HepG2 (cell line): Measurements from ENCODE around the gene SLC34A3. TPM values are rescaled to one million over a fixed set of nuclear protein-coding genes. Genes with fewer than 3 reads are reported as not detected.

Source experiments
- ATAC-seq: fragments of 200-7000 bp; cut with Tn5 transposase; 3 replicates; pipeline ENCODE4 v1.9.1; 2020; ENCODE audit warnings: mild to moderate bottlenecking, moderate library complexity
- BruUV-seq: library from RNA; stranded (reverse); fragments of 400-500 nt; replicated peaks from 2 replicates; lab custom pipeline; 2021; lab: Mats Ljungman, UMichigan
- CTCF ChIA-PET: fragments of 300-600 bp; formaldehyde crosslinking; extraction: SDS; loops from one replicate; lab custom pipeline; 2021; ENCODE audit warnings: low total read pairs, inconsistent platforms, low intra/inter-chr PET ratio; lab: Yijun Ruan, JAX
- POLR2A ChIA-PET: fragments of 350-600 bp; sonication (Branson Sonifier 250); formaldehyde crosslinking; loops from one replicate; lab custom pipeline; 2020; ENCODE audit warnings: antibody characterized with exemption, inconsistent platforms; lab: Yijun Ruan, JAX
- DNase-seq: peaks from one replicate; pipeline ENCODE4 v3.0.0-alpha.2; 2015; ENCODE audit warnings: low spot score
- FAIRE-seq: peaks from 3 replicates; lab custom pipeline; 2011; peaks lifted over from hg19 to GRCh38; lab: Jason Lieb, UNC
- H2AFZ ChIP-seq: one replicate; pipeline ENCODE4 v1.6.1; 2011; ENCODE audit warnings: low read length, inconsistent platforms
- H3K27ac ChIP-seq: fragments of 300-600 bp; 3 replicates; pipeline ENCODE4 v1.8.0; 2011; ENCODE audit warnings: mixed run types, mild to moderate bottlenecking, mixed read lengths, low read length, inconsistent platforms; ENCODE audit not compliant: insufficient read depth; ENCODE audit errors: extremely low read length
- H3K27me3 ChIP-seq, 2 experiments: fragments of 200-600 bp in 1 of 2; 2 replicates in 1 of 2; 3 replicates in 1 of 2; pipeline versions ENCODE4 v1.6.0 to v1.8.0; 2011; ENCODE audit warnings: low read length in 2 of 2, mild to moderate bottlenecking in 2 of 2, moderate library complexity in 2 of 2, inconsistent platforms in 1 of 2; ENCODE audit not compliant: insufficient read depth in 2 of 2, control insufficient read depth in 1 of 2
- H3K36me3 ChIP-seq, 2 experiments: fragments of 200-600 bp in 1 of 2; replicated peaks in 1 of 2; 2 replicates in 1 of 2; 3 replicates in 1 of 2; pipeline versions ENCODE4 v1.5.1 to v1.8.0; 2011; ENCODE audit warnings: low read length in 2 of 2, inconsistent platforms in 1 of 2; ENCODE audit not compliant: insufficient read depth in 2 of 2, control insufficient read depth in 1 of 2
- H3K4me1 ChIP-seq: 2 replicates; pipeline ENCODE4 v1.5.1; 2012; ENCODE audit warnings: low read length, inconsistent platforms; ENCODE audit not compliant: insufficient read depth
- H3K4me2 ChIP-seq: 2 replicates; pipeline ENCODE4 v1.6.0; 2011; ENCODE audit warnings: low read depth, low read length, inconsistent platforms
- H3K4me3 ChIP-seq, 3 experiments: fragments of 200-600 bp in 1 of 3; sonication (generic), shearing (Covaris generic) in 1 of 3; replicated peaks in 1 of 3; 2 replicates each; pipeline ENCODE4 v1.5.1; 2011 to 2016; ENCODE audit warnings: low read length in 3 of 3, inconsistent platforms in 2 of 3, low read depth in 2 of 3, mild to moderate bottlenecking in 2 of 3, control low read depth in 1 of 3, mixed read lengths in 1 of 3; ENCODE audit not compliant: insufficient read depth in 1 of 3
- H3K79me2 ChIP-seq: one replicate; pipeline ENCODE4 v1.6.1; 2011; ENCODE audit warnings: low read length, inconsistent platforms; ENCODE audit not compliant: insufficient read depth
- H3K9ac ChIP-seq: 2 replicates; pipeline ENCODE4 v1.6.0; 2011; ENCODE audit warnings: mild to moderate bottlenecking, low read depth, low read length, inconsistent platforms; ENCODE audit not compliant: insufficient read depth
- H3K9me3 ChIP-seq: 2 replicates; pipeline ENCODE4 v1.5.1; 2012; ENCODE audit warnings: mild to moderate bottlenecking, low read length
- H4K20me1 ChIP-seq: 2 replicates; pipeline ENCODE4 v1.6.0; 2011; ENCODE audit warnings: inconsistent platforms, mild to moderate bottlenecking, low read length, moderate library complexity; ENCODE audit not compliant: insufficient read depth
- MAFK ChIP-seq, 2 experiments: IDR thresholded peaks in 1 of 2; conservative IDR thresholded peaks in 1 of 2; 2 replicates each; pipeline ENCODE4 v1.6.1; 2011; ENCODE audit warnings: improper control_type of control experiment in 2 of 2, low read length in 2 of 2
- RBFOX2 ChIP-seq: fragments of 200-400 bp; formaldehyde crosslinking; IDR thresholded peaks from 2 replicates; pipeline ENCODE4 v1.6.1; 2017; ENCODE audit warnings: low read depth, mild to moderate bottlenecking, low read length
- ZNF383 ChIP-seq: sonication (generic); formaldehyde crosslinking; IDR thresholded peaks from 2 replicates; pipeline ENCODE4 v1.4.0; 2020; ENCODE audit warnings: missing genetic modification reagents, mild to moderate bottlenecking, borderline replicate concordance
- ZNF772 ChIP-seq: sonication (generic); formaldehyde crosslinking; IDR thresholded peaks from 2 replicates; pipeline ENCODE4 v1.5.0; 2020; ENCODE audit warnings: mild to moderate bottlenecking, missing genetic modification reagents
- ZNF850 ChIP-seq: sonication (generic); formaldehyde crosslinking; conservative IDR thresholded peaks from 2 replicates; pipeline ENCODE4 v1.9.0; 2021; ENCODE audit warnings: mild to moderate bottlenecking, missing genetic modification reagents
- WGBS: methylation state at CpG from one replicate; pipeline ENCODE4 v1.1.6; 2017; ENCODE audit warnings: low lambda C conversion rate; 5-methylcytosine and 5-hydroxymethylcytosine counted together
- in situ Hi-C: cut with HindIII; loops from 2 replicates; pipeline ENCODE4 v1.10.0; 2017; ENCODE audit warnings: low pct_unique_long_range_greater_than_20kb; ENCODE audit not compliant: extremely low pct_ligation_motif_present
- intact Hi-C: fragments of 100-400 bp; cut with micrococcal nuclease; formaldehyde crosslinking; loops from one replicate; pipeline ENCODE4 v1.10.0; 2022; ENCODE audit not compliant: unreplicated experiment
- polyA plus RNA-seq, 8 experiments: library from polyadenylated mRNA; depleted of rRNA in 3 of 8; stranded (reverse) in 7 of 8; unstranded in 1 of 8; fragments of >200 nt; fragmentation: Illumina TruSeq in 4 of 8; extraction: Trizol in 4 of 8; gene quantifications; 2 replicates each; pipeline versions ENCODE4 v1.2.1 to v1.2.3, GENCODE V29; 2011 to 2016; ENCODE audit warnings: low read depth in 4 of 8, missing spikeins in 1 of 8, mixed read lengths in 1 of 8; ENCODE audit not compliant: insufficient read depth in 1 of 8
- total RNA-seq, 5 experiments: library from RNA; depleted of rRNA; stranded (reverse); fragments of >200 nt; fragmentation: Illumina TruSeq; extraction: Trizol; gene quantifications; 2 replicates each; pipeline ENCODE4 v1.2.3, GENCODE V29; 2016; ENCODE audit warnings: low read depth in 1 of 5
- TF ChIP-seq, protein P1 (sequence below): IDR thresholded peaks from 2 replicates; pipeline ENCODE4 v1.6.1; 2018; ENCODE audit warnings: missing genetic modification reagents, mild to moderate bottlenecking, missing compliant biosample characterization
- TF ChIP-seq, protein P2 (sequence below): sonication (generic); formaldehyde crosslinking; IDR thresholded peaks from 2 replicates; pipeline ENCODE4 v1.4.0; 2020; ENCODE audit warnings: mild to moderate bottlenecking, missing genetic modification reagents

SLC34A3 gene
- total and polyA plus RNA-seq, 2 of the 13 experiments (the other 11 are each of a cell fraction or from before 2014, with no cell fraction given): 0.07 to 1.0 TPM

DNA sequence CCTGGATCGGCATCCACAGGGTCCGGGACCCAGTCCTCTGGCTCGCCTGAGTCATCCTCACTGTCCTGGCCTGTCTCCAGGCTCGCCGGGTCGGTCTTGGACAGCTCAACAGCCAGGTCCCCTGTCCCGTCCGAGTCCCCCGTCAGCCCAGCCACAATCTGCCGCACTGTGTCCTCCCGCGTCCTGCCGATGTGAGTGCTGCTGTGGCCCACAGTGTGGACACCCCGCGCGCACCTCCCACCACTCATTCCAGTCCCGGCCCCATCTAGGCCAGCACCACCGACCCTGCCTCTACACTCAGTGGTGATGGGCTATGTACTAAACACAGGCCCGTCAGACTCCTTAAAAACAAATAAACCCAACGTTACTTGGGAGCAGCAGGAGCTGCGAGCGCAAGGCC, 49.0 kb upstream of the SLC34A3 start (continued):
- TF ChIP-seq, protein P1, sequence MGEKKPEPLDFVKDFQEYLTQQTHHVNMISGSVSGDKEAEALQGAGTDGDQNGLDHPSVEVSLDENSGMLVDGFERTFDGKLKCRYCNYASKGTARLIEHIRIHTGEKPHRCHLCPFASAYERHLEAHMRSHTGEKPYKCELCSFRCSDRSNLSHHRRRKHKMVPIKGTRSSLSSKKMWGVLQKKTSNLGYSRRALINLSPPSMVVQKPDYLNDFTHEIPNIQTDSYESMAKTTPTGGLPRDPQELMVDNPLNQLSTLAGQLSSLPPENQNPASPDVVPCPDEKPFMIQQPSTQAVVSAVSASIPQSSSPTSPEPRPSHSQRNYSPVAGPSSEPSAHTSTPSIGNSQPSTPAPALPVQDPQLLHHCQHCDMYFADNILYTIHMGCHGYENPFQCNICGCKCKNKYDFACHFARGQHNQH (CRISPR knock-in tag): no peak
- TF ChIP-seq ZNF772 (CRISPR knock-in tag) (no peak), MAFK (conservative IDR thresholded peaks at IDR 0.05 in 1 of 2, IDR thresholded peaks at IDR 0.05 in 1 of 2; ENCODE audit: low read length in 2 of 2) (no peak), ZNF850 (CRISPR knock-in tag) (no peak)
- TF ChIP-seq, protein P2, sequence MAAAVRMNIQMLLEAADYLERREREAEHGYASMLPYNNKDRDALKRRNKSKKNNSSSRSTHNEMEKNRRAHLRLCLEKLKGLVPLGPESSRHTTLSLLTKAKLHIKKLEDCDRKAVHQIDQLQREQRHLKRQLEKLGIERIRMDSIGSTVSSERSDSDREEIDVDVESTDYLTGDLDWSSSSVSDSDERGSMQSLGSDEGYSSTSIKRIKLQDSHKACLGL: no peak

DNA sequence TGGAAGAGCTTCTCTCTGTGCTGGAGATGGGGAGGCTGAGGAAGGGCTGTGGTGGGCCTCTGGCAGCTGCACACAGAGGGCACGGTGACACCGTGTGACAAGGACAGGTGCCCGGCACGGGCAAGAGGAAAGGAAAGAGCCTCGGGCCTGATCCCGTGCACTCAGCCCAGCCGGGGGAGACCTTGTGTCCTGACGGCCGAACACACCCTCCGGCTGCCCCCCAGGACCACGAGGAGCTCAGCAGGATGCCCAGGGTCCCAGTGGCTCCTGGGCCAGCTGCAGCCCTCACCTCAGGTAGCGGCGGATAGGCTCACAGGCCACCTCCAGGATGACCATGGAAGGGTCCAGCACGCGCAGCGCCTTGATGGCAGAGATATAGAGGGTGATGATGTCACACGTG, 47.9 kb upstream of the SLC34A3 start:
- H3K9me3 ChIP-seq: no peaks in the 10 kb centered on the region
- in situ Hi-C loops (no loop called here), intact Hi-C loops (no loop called here)
- WGBS: 84% methylated on average over 8 of the region's 17 CpGs
- CTCF ChIA-PET: no interaction called here
- peaks cover 16% of the 10 kb centered on the region for H3K79me2 ChIP-seq
- POLR2A ChIA-PET: no interaction called here
- H4K20me1 ChIP-seq: no peaks in the 10 kb centered on the region
- peaks cover 15% of the 10 kb centered on the region for H3K4me1 ChIP-seq
- no peak overlapping the region for H3K4me2 ChIP-seq
- no peak overlapping the region for H3K27ac ChIP-seq
- H3K36me3 ChIP-seq: peaks cover 25 to 35% of the 10 kb centered on the region in 2 experiments; a peak in 4 of 5 replicates
- 0 out of 2 replicates have a peak, but pooled peaks have one; percentile 26 for TF ChIP-seq RBFOX2
- no peak for TF ChIP-seq ZNF383 (CRISPR knock-in tag)
- FAIRE-seq (no peak), ATAC-seq (no peak), DNase-seq (no peak)
- H3K9ac ChIP-seq: no peak overlapping the region
- H3K27me3 ChIP-seq: no peaks in the 10 kb centered on the region
- BruUV-seq: no TSS peak
- no peak overlapping the region for H2AFZ ChIP-seq
- no peak overlapping the region for H3K4me3 ChIP-seq
